ENCODE data around the gene SRCIN1. TPM values are rescaled to one million over a fixed set of nuclear protein-coding genes. Genes with fewer than 3 reads are reported as not detected.

SRCIN1 gene
- total RNA-seq, 1 experiment from 2014 or later, result 16.7 TPM

GRCh38 chr17:38602956-38603785 lies 2.6 kb downstream of the SRCIN1 start:
- POLR2A ChIA-PET (ENCODE audit: unreplicated experiment), result interaction anchor here (0.6 kb wide), 1 partner anchor 65 kb away, joined by 3 read pairs; no protein-coding TSS in a partner anchor
- CTCF ChIA-PET, result interaction anchor here (0.5 to 0.7 kb wide), 3 partner anchors 21 to 99 kb away, joined by 3 read pairs; no protein-coding TSS in a partner anchor
- no peak for DNase-seq
- no peaks in the 10 kb centered on the region for H3K36me3 ChIP-seq (ENCODE audit: low read depth)
- no peaks in the 10 kb centered on the region; the same call in 1 of the 2 replicates for H3K79me2 ChIP-seq (ENCODE audit: low read depth)
- H3K4me1 ChIP-seq (replicated peaks; ENCODE audit: insufficient read depth), result peaks cover 14% of the 10 kb centered on the region
- TF ChIP-seq EZH2 (IDR thresholded peaks at IDR 0.05; ENCODE audit: low read depth), result no peak
- no peak overlapping the region for H2AFZ ChIP-seq
- H3K9me3 ChIP-seq (ENCODE audit: insufficient read depth, low read depth), result no peaks in the 10 kb centered on the region
- H3K27me3 ChIP-seq (ENCODE audit: insufficient read depth, low read depth), result no peaks in the 10 kb centered on the region
- H4K20me1 ChIP-seq (ENCODE audit: insufficient read depth), result peaks cover 7% of the 10 kb centered on the region; the same call in 1 of the 2 replicates
- no peaks in the 10 kb centered on the region for H3K9me2 ChIP-seq (ENCODE audit: insufficient read depth)
- H3F3A ChIP-seq (ENCODE audit: insufficient read depth, low read depth), result peaks cover 36% of the 10 kb centered on the region
- no TSS peak for BruUV-seq (replicated peaks)
- H3K4me3 ChIP-seq, result no peak overlapping the region
- no peak overlapping the region for H3K4me2 ChIP-seq
- H3K27ac ChIP-seq, result no peak overlapping the region
- intact Hi-C loops (cut with micrococcal nuclease; ENCODE audit: unreplicated experiment), result no loop called here

- no peaks in the 10 kb centered on the region for H3K9me3 ChIP-seq (ENCODE audit: insufficient read depth, low read depth)
- H3K4me2 ChIP-seq, result no peak overlapping the region
- BruUV-seq (replicated peaks), result no TSS peak
- no peaks in the 10 kb centered on the region; the same call in 1 of the 2 replicates for H3K79me2 ChIP-seq (ENCODE audit: low read depth)
- TF ChIP-seq EZH2 (IDR thresholded peaks at IDR 0.05; ENCODE audit: low read depth) (no peak), CTCF (conservative IDR thresholded peaks at IDR 0.05) (no peak)
- no peaks in the 10 kb centered on the region for H3K9me2 ChIP-seq (ENCODE audit: insufficient read depth)
- H3K36me3 ChIP-seq (ENCODE audit: low read depth), result no peaks in the 10 kb centered on the region
- DNase-seq, result no peak
- H3K4me1 ChIP-seq (replicated peaks; ENCODE audit: insufficient read depth), result peaks cover 9% of the 10 kb centered on the region
- H3K4me3 ChIP-seq, result no peak overlapping the region
- no peak overlapping the region for H2AFZ ChIP-seq
- ChIA-PET CTCF (interaction anchor here (0.7 kb wide), 1 partner anchor 48 kb away, joined by 3 read pairs; no protein-coding TSS in a partner anchor), POLR2A (ENCODE audit: unreplicated experiment) (no interaction called here)
- H3K27ac ChIP-seq, result no peak overlapping the region
- H3F3A ChIP-seq (ENCODE audit: insufficient read depth, low read depth), result peaks cover 29% of the 10 kb centered on the region
- intact Hi-C loops (cut with micrococcal nuclease; ENCODE audit: unreplicated experiment), result no loop called here
- H4K20me1 ChIP-seq (ENCODE audit: insufficient read depth), result peaks cover 7% of the 10 kb centered on the region; the same call in 1 of the 2 replicates
- H3K27me3 ChIP-seq (ENCODE audit: insufficient read depth, low read depth), result no peaks in the 10 kb centered on the region
Observed at GRCh38 chr17:38602453-38602852, 3.3 kb downstream of the SRCIN1 start.

- POLR2A ChIA-PET (ENCODE audit: unreplicated experiment), result no interaction called here
- Histone ChIP-seq H3K4me3 (no peak overlapping the region), H3K9me2 (ENCODE audit: insufficient read depth) (no peaks in the 10 kb centered on the region), H3F3A (ENCODE audit: insufficient read depth, low read depth) (peaks cover 24% of the 10 kb centered on the region), H2AFZ (no peak overlapping the region), H4K20me1 (ENCODE audit: insufficient read depth) (peaks cover 7% of the 10 kb centered on the region; the same call in 1 of the 2 replicates), H3K36me3 (ENCODE audit: low read depth) (no peaks in the 10 kb centered on the region), H3K27ac (no peak overlapping the region), H3K9me3 (ENCODE audit: insufficient read depth, low read depth) (no peaks in the 10 kb centered on the region), H3K4me1 (replicated peaks; ENCODE audit: insufficient read depth) (peaks cover 2% of the 10 kb centered on the region), H3K27me3 (ENCODE audit: insufficient read depth, low read depth) (no peaks in the 10 kb centered on the region), H3K4me2 (no peak overlapping the region), H3K79me2 (ENCODE audit: low read depth) (no peaks in the 10 kb centered on the region; the same call in 1 of the 2 replicates)
- BruUV-seq (replicated peaks), result no TSS peak
- TF ChIP-seq EZH2 (IDR thresholded peaks at IDR 0.05; ENCODE audit: low read depth) (no peak), CTCF (conservative IDR thresholded peaks at IDR 0.05) (no peak)
- CTCF ChIA-PET, result interaction anchor here (0.5 kb wide), 1 partner anchor 15 kb away, joined by 20 read pairs; no protein-coding TSS in a partner anchor
- no peak for DNase-seq
- intact Hi-C loops (cut with micrococcal nuclease; ENCODE audit: unreplicated experiment), result no loop called here
Observed at GRCh38 chr17:38601539-38602351, 4.0 kb downstream of the SRCIN1 start.

Measured in PC-9 (cell line).